Measurements from ENCODE around the gene ABAT. TPM values are rescaled to one million over a fixed set of nuclear protein-coding genes. Genes with fewer than 3 reads are reported as not detected.

ABAT gene
- total and polyA plus RNA-seq, 2 of the 8 experiments (the other 6 are each of a cell fraction or from before 2014, with no cell fraction given), result 6.4 to 8.4 TPM

DNA sequence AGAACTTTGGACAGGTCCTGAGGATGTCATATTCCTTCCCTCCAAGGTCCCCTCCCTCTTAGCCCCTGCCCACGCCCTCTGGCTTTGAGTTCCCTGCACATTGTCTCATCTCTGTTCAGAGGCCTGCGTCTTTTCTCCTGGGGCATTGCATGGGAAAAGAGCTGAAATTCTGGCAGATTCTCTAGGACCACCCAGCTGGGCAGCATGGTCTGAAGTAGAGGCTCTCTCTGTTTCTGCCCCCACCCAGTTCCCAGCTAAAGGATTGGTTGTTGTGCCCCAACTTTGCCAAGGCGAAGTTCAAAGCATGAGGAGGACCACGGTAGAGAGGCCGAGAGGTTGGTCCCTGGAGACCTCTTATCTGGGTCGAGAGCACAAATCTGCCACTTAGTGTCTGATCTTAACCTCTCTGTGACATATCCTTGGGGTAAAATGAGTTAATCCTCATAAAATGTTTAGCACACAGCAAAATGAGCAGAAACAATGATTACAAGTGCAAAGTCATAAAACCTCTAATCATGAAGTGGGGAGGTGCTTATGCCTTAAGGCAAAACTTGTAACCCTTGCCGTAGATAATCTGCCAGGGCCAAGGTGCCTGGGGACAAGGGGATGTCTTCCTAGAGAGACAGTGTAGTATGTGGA is 2.4 kb downstream of the ABAT start:
- no peak overlapping the region for H3K4me3 ChIP-seq (ENCODE audit: extremely low read depth in 1 of 4, insufficient read depth in 2 of 4, low read depth in 3 of 4, low read length in 4 of 4)
- no peak overlapping the region for H3K14ac ChIP-seq (ENCODE audit: insufficient read length)
- H4K20me1 ChIP-seq (replicated peaks in 1 of 2; ENCODE audit: control insufficient read depth in 1 of 2, insufficient read depth in 2 of 2, low read length in 2 of 2), result peaks cover 0 to 6% of the 10 kb centered on the region in 2 experiments
- no peak overlapping the region for H2BK20ac ChIP-seq (ENCODE audit: low read length)
- no peak overlapping the region for H2BK120ac ChIP-seq (replicated peaks; ENCODE audit: low read depth, low read length)
- 92% methylated on average over 7 of the region's 7 CpGs; no CpG with 5 or more reads in 1 of the 2 experiments for WGBS, 2 experiments (ENCODE audit: extremely low coverage in 1 of 2, insufficient coverage in 1 of 2, insufficient read length in 1 of 2, insufficient replicate concordance in 2 of 2, low coverage in 1 of 2, low lambda C conversion rate in 2 of 2, missing lambda C conversion rate in 1 of 2)
- no peak overlapping the region for H3K4me2 ChIP-seq (ENCODE audit: insufficient read depth in 1 of 2, low read depth in 2 of 2, low read length in 2 of 2)
- no peak overlapping the region for H3K18ac ChIP-seq (ENCODE audit: extremely low read depth, low read length)
- POLR2A ChIA-PET (ENCODE audit: partially characterized antibody), result interaction anchor here (0.8 to 1.8 kb wide), 2 partner anchors 19 to 175 kb away, joined by 3 to 5 read pairs; no protein-coding TSS in a partner anchor
- no peak overlapping the region for H2BK12ac ChIP-seq (ENCODE audit: low read depth, low read length)
- H3K27me3 ChIP-seq (replicated peaks in 1 of 4; ENCODE audit: control insufficient read depth in 3 of 4, extremely low read depth in 1 of 4, insufficient read depth in 3 of 4, low read length in 3 of 4), result peaks cover 0 to 14% (median 9%) of the 10 kb centered on the region in 4 experiments; a peak in 6 of 7 replicates
- no peaks in the 10 kb centered on the region for H3K36me3 ChIP-seq (ENCODE audit: control insufficient read depth in 2 of 4, insufficient read depth in 4 of 4, low read length in 3 of 4)
- H3K27ac ChIP-seq (ENCODE audit: low read depth, low read length), result no peak overlapping the region
- H3K23ac ChIP-seq (ENCODE audit: insufficient read length), result no peak overlapping the region
- H3K79me1 ChIP-seq (ENCODE audit: low read depth, low read length), result no peaks in the 10 kb centered on the region
- no peak overlapping the region for H2AFZ ChIP-seq (ENCODE audit: low read length)
- H2BK15ac ChIP-seq (ENCODE audit: low read length), result no peak overlapping the region
- H2AK5ac ChIP-seq (ENCODE audit: low read depth, low read length), result no peak overlapping the region
- no peak for FAIRE-seq
- no peak overlapping the region for H2BK5ac ChIP-seq (ENCODE audit: low read depth, low read length)
- CTCF ChIA-PET (ENCODE audit: partially characterized antibody), result interaction anchor here (1.2 to 27.6 kb wide), 3 partner anchors 41 to 110 kb away, joined by 3 to 404 read pairs (median 4); partner anchors contain the start of genes PMM2 and TMEM186
- H3K23me2 ChIP-seq (ENCODE audit: low read depth, low read length), result peaks cover 8% of the 10 kb centered on the region; the same call in 1 of the 2 replicates
- no peaks in the 10 kb centered on the region for H3K9me3 ChIP-seq (ENCODE audit: insufficient read depth in 2 of 2, low read depth in 1 of 2, low read length in 1 of 2)
- no peak overlapping the region for H4K5ac ChIP-seq (ENCODE audit: insufficient read length, low read depth, low read length)
- H3K9ac ChIP-seq (replicated peaks in 1 of 4; ENCODE audit: extremely low read depth in 1 of 4, low read depth in 3 of 4, low read length in 3 of 4), result no peak overlapping the region
- no peak overlapping the region for H3K56ac ChIP-seq (replicated peaks; ENCODE audit: insufficient read length, low read depth, low read length)
- peaks cover 0 to 7% (median 2%) of the 10 kb centered on the region in 4 experiments; a peak in 5 of 7 replicates for H3K4me1 ChIP-seq (replicated peaks in 1 of 4; ENCODE audit: control insufficient read depth in 3 of 4, insufficient read depth in 4 of 4, low read length in 3 of 4)
- no peaks in the 10 kb centered on the region for H3K79me2 ChIP-seq (ENCODE audit: control insufficient read depth in 1 of 2, insufficient read depth in 2 of 2, low read length in 2 of 2)
- no peak for DNase-seq (ENCODE audit: low read depth in 1 of 2, low spot score in 2 of 2)
- H4K8ac ChIP-seq (ENCODE audit: extremely low read depth, insufficient read depth, low read length), result no peak overlapping the region
- H4K91ac ChIP-seq (replicated peaks; ENCODE audit: insufficient read length, low read length), result no peak overlapping the region
- no peak overlapping the region for H3K4ac ChIP-seq (replicated peaks; ENCODE audit: insufficient read length, low read depth, low read length)
- TF ChIP-seq TAF1 (IDR thresholded peaks at IDR 0.05; ENCODE audit: low read depth, low read length) (no peak), SIRT6 (IDR thresholded peaks at IDR 0.05; ENCODE audit: low read length) (no peak), CBX8 (IDR thresholded peaks at IDR 0.05; ENCODE audit: borderline replicate concordance, low read depth, low read length) (no peak), SIX5 (IDR thresholded peaks at IDR 0.05; ENCODE audit: low read depth, low read length) (no peak), EP300 (IDR thresholded peaks at IDR 0.05; ENCODE audit: borderline replicate concordance in 1 of 2, low read depth in 2 of 2, low read length in 2 of 2) (no peak), RNF2 (IDR thresholded peaks at IDR 0.05; ENCODE audit: borderline replicate concordance, low read depth, low read length, missing control alignments, poor library complexity, severe bottlenecking) (no peak), JUND (IDR thresholded peaks at IDR 0.05; ENCODE audit: low read length) (no peak), SIN3A (conservative IDR thresholded peaks at IDR 0.05 in 1 of 2, IDR thresholded peaks at IDR 0.05 in 1 of 2; ENCODE audit: low read depth in 1 of 2, low read length in 2 of 2) (no peak), BRCA1 (IDR thresholded peaks at IDR 0.05; ENCODE audit: low read depth, low read length) (no peak)
- TF ChIP-seq, protein P1, sequence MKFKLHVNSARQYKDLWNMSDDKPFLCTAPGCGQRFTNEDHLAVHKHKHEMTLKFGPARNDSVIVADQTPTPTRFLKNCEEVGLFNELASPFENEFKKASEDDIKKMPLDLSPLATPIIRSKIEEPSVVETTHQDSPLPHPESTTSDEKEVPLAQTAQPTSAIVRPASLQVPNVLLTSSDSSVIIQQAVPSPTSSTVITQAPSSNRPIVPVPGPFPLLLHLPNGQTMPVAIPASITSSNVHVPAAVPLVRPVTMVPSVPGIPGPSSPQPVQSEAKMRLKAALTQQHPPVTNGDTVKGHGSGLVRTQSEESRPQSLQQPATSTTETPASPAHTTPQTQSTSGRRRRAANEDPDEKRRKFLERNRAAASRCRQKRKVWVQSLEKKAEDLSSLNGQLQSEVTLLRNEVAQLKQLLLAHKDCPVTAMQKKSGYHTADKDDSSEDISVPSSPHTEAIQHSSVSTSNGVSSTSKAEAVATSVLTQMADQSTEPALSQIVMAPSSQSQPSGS (IDR thresholded peaks at IDR 0.05; ENCODE audit: low read length), result no peak
